DMS 273 (cell line): ENCODE data around the gene YWHAG.
"Not testable (repeated sequence)": the region's sequence is repeated elsewhere in the genome, so short reads cannot be mapped to it uniquely, and the experiment has no call there.

ENCODE experiments used
- DNase-seq: peaks from one replicate; lab custom pipeline; 2025; ENCODE audit not compliant: unreplicated experiment; lab: John Stamatoyannopoulos, UW

The YWHAG gene

GRCh38 chr7:76358481-76359110 lies at the start of gene YWHAG:
TSS of gene YWHAG (minus strand) at chr7:76358991. CDS start at chr7:76358808, 183 bp downstream.
- DNase-seq, result peak; percentile 97

GRCh38 chr7:76408121-76408560 lies 49.4 kb upstream of the YWHAG start:
- no peak for DNase-seq

- no peak for DNase-seq
These were observed 48.9 kb upstream of the YWHAG start for GRCh38 chr7:76407718-76408117.

GRCh38 chr7:76405738-76406137 lies 46.9 kb upstream of the YWHAG start:
- no peak for DNase-seq

- DNase-seq, result no peak
These were observed 45.1 kb upstream of the YWHAG start for GRCh38 chr7:76403780-76404494.

GRCh38 chr7:76403097-76403496 lies 44.3 kb upstream of the YWHAG start:
- not testable (repeated sequence) for DNase-seq

GRCh38 chr7:76400248-76400647 lies 41.5 kb upstream of the YWHAG start:
- no peak for DNase-seq

GRCh38 chr7:76397409-76398183 lies 38.8 kb upstream of the YWHAG start:
- DNase-seq, result peak; percentile 88

GRCh38 chr7:76396864-76397263 lies 38.1 kb upstream of the YWHAG start:
- DNase-seq, result no peak

GRCh38 chr7:76395965-76396726 lies 37.4 kb upstream of the YWHAG start:
- DNase-seq, result peak; percentile 99

- not testable (repeated sequence) for DNase-seq
These were observed 36.8 kb upstream of the YWHAG start for GRCh38 chr7:76395605-76395964.

- DNase-seq, result peak; percentile 97
These were observed 36.2 kb upstream of the YWHAG start for GRCh38 chr7:76394957-76395356.

GRCh38 chr7:76393116-76394031 lies 34.6 kb upstream of the YWHAG start:
- peak; percentile 98 for DNase-seq

- no peak for DNase-seq
These were observed 33.8 kb upstream of the YWHAG start for GRCh38 chr7:76392531-76393115.

GRCh38 chr7:76390092-76390491 lies 31.3 kb upstream of the YWHAG start:
- no peak for DNase-seq

- not testable (repeated sequence) for DNase-seq
These were observed 29.0 kb upstream of the YWHAG start for GRCh38 chr7:76387789-76388188.

GRCh38 chr7:76386691-76387260 lies 28.0 kb upstream of the YWHAG start:
- no peak for DNase-seq

GRCh38 chr7:76383089-76383944 lies 24.5 kb upstream of the YWHAG start:
- DNase-seq, result peak; percentile 79
